Type B pancreatic cell (in vitro differentiated cells): ENCODE results near the gene ZBED4. TPM values are rescaled to one million over a fixed set of nuclear protein-coding genes. Genes with fewer than 3 reads are reported as not detected.

Source experiments
- DNase-seq: peaks from one replicate; pipeline ENCODE4 v3.0.0; 2021; ENCODE audit warnings: mixed read lengths; ENCODE audit not compliant: unreplicated experiment; ENCODE audit errors: extremely low spot score
- H3K27ac Mint-ChIP-seq: 2 replicates; pipeline ENCODE4 v1.8.0; 2021; ENCODE audit warnings: mild to moderate bottlenecking, mixed read lengths
- H3K27me3 Mint-ChIP-seq: 2 replicates; pipeline ENCODE4 v1.8.0; 2021; ENCODE audit warnings: mixed read lengths
- H3K36me3 Mint-ChIP-seq: 2 replicates; pipeline ENCODE4 v1.8.0; 2021; ENCODE audit warnings: mixed read lengths
- H3K4me1 Mint-ChIP-seq: one replicate; pipeline ENCODE4 v1.8.0; 2021; ENCODE audit warnings: mixed read lengths; ENCODE audit not compliant: unreplicated experiment
- H3K4me3 Mint-ChIP-seq: 2 replicates; pipeline ENCODE4 v1.8.0; 2021; ENCODE audit warnings: mild to moderate bottlenecking, mixed read lengths
- H3K9me3 Mint-ChIP-seq: 2 replicates; pipeline ENCODE4 v1.8.0; 2021; ENCODE audit warnings: mixed read lengths
- total RNA-seq: library from RNA; stranded (reverse); gene quantifications from 2 replicates; pipeline ENCODE4 v1.2.1, GENCODE V29; 2021; ENCODE audit warnings: low replicate concordance
- TF ChIP-seq, protein P1 (sequence below): fragments of 200-600 bp; sonication (generic); conservative IDR thresholded peaks from 2 replicates; pipeline ENCODE4 v1.5.0; 2021; ENCODE audit warnings: antibody characterized with exemption, mild to moderate bottlenecking

The ZBED4 gene
- total RNA-seq, 1 donor from 2014 or later, result 29.1 TPM

DNA sequence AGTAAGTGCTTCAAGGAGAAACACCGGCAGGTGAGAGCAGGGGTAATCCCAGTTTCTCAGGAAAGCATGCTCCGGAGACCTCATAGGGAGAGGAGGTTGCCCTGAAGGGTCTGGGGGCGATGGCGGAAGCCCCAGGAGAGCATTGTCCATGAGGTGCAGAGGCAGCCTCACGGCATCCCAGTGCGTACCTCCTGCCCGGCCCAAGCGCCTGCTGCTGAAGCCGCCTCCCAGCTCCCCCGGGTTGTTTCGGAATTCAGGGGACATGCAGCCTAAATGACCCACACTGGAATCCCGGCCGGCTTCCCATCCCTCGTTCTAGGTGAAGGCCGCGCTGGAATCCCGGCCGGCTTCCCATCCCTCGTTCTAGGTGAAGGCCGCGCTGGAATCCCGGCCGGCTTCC lies 2.7 kb downstream of the ZBED4 start:
- no peak for DNase-seq
- H3K36me3 Mint-ChIP-seq, result no peaks in the 10 kb centered on the region

DNA sequence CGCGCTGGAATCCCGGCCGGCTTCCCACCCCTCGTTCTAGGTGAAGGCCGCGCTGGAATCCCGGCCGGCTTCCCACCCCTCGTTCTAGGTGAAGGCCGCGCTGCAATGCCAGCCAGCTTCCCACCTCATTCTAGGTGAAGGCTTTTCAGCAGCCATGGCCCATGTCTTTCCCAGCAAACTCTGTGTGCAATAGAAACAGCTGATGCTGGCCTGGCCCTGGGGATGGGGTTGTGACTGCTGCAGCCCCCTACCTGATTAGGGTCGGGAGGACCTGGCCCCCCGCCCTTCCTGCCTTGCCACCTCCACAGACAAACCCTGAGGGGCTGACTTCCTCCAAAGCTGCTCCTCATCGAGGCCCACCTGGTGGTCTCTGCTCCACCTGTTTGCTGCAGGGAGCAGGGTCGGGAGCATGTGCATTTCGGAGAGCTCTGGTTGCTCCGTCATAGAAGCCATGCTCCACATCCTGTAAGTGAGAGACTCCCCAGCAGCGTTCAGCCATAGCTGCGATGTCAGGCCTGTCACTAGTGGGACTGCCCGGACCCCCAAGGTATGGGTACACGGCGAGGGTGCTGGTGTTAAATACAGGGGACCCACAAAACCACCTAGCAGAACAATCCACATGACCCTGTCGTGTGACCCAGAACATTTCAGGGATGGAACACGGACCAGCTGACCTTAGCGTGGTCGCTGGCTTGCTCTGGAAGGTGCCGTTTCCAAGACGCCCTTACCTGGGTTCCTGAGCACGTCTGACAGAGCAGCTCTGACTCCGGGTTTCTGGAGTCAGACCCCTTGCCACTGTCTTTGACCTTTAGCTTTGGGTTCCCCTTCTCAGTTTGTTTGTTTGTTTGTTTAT lies 3.3 kb downstream of the ZBED4 start:
- peaks cover 4% of the 10 kb centered on the region for H3K9me3 Mint-ChIP-seq
- H3K27me3 Mint-ChIP-seq, result peaks cover 5% of the 10 kb centered on the region
- H3K4me1 Mint-ChIP-seq, result peaks cover 29% of the 10 kb centered on the region
- H3K27ac Mint-ChIP-seq, result peak overlapping the region; percentile 59
- H3K4me3 Mint-ChIP-seq, result no peak overlapping the region
- DNase-seq, result no peak
- peaks cover 4% of the 10 kb centered on the region for H3K36me3 Mint-ChIP-seq
- TF ChIP-seq, protein P1, sequence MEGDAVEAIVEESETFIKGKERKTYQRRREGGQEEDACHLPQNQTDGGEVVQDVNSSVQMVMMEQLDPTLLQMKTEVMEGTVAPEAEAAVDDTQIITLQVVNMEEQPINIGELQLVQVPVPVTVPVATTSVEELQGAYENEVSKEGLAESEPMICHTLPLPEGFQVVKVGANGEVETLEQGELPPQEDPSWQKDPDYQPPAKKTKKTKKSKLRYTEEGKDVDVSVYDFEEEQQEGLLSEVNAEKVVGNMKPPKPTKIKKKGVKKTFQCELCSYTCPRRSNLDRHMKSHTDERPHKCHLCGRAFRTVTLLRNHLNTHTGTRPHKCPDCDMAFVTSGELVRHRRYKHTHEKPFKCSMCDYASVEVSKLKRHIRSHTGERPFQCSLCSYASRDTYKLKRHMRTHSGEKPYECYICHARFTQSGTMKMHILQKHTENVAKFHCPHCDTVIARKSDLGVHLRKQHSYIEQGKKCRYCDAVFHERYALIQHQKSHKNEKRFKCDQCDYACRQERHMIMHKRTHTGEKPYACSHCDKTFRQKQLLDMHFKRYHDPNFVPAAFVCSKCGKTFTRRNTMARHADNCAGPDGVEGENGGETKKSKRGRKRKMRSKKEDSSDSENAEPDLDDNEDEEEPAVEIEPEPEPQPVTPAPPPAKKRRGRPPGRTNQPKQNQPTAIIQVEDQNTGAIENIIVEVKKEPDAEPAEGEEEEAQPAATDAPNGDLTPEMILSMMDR, result no peak

More for the DNA sequence above, 2.7 kb downstream of the ZBED4 start:
- Mint-ChIP-seq H3K4me1 (peaks cover 28% of the 10 kb centered on the region), H3K9me3 (no peaks in the 10 kb centered on the region), H3K4me3 (peak overlapping the region; percentile 93), H3K27ac (peak overlapping the region; percentile 97), H3K27me3 (peaks cover 11% of the 10 kb centered on the region)
- TF ChIP-seq, protein P1, result no peak

DNA sequence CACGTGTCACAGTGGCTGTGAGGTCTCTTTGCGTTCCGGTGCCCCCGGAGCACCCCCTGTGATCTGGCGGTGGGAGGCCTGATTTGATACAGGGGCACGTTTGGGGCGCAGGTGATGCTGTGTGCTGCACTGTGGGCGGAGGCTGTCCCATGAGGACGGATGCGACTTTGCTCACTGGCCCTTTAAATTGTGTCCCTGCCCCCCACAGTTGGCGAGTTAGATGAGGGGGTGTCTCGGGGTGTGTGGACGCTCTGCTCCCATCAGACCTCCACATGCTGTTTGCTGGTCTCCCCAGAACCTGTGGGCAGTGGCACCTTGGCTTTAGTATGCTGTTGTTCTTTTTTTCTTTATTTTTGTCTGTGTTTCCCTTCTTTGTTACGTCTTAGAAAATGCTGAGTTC lies 5.2 kb downstream of the ZBED4 start:
- H3K27ac Mint-ChIP-seq, result no peak overlapping the region
- no peak for DNase-seq

DNA sequence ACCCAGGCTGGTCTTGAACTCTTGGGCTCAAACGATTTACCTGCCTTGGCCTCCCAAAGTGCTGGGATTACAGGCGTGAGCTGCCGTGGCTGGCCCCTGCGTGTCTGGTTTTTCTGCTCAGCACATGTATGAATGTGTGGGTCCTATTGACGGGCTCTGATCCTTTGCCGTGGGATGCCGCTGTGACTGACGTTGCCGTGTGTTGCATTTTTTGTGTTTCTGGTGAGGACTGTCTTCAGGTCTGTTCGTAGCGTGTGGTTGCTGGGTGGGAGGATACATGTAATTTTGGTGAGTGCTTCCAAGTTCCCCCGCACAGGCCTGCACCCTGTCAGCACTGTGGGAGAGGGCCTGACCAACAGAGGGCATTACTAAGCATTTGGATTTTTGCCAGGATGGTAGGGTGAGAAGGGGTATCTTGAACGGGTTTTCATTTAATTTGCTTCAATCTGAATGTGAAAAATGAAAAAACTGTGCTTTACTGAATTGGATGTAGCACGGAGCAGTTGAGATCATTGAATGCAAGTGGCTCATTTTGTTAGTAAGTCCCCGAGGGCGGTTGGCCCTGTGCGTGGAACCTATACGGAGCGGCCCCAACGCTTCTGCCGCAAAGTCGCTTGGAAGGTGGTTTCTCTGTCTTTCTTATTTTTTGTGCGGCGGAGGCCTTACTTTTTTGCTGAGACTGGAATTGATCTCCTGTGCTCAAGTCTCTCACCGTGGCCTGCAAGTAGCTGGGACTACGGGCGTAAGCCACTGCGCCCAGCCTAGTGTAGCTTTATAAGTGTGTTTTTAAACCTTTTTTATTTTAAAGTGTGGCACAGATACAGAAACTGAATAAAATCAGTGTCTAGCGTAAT lies 8.2 kb downstream of the ZBED4 start:
- Mint-ChIP-seq H3K4me1 (peaks cover 11% of the 10 kb centered on the region), H3K4me3 (no peak overlapping the region), H3K36me3 (peaks cover 15% of the 10 kb centered on the region), H3K27ac (peak overlapping the region; percentile 51), H3K9me3 (peaks cover 12% of the 10 kb centered on the region), H3K27me3 (no peaks in the 10 kb centered on the region)
- DNase-seq, result no peak
- TF ChIP-seq, protein P1, result no peak

More for the DNA sequence above, 5.2 kb downstream of the ZBED4 start:
- H3K27me3 Mint-ChIP-seq, result no peaks in the 10 kb centered on the region
- H3K4me3 Mint-ChIP-seq, result no peak overlapping the region
- TF ChIP-seq, protein P1, result no peak
- H3K36me3 Mint-ChIP-seq, result peaks cover 4% of the 10 kb centered on the region
- H3K9me3 Mint-ChIP-seq, result peaks cover 4% of the 10 kb centered on the region
- peaks cover 29% of the 10 kb centered on the region for H3K4me1 Mint-ChIP-seq

DNA sequence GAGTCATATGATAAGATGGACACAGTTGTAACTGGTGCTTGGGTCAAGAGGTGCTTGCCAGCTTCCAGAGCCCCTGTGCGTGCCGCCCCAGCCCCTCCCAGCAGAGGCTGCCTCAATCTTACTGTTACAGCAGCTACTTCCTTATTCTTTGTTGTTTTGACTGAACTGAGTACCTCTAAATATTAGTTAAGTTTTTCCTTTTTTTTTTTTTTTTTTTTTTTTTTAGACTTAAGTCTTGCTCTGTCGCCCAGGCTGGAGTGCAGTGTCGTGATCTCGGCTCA lies 8.8 kb downstream of the ZBED4 start:
- Mint-ChIP-seq H3K9me3 (peaks cover 18% of the 10 kb centered on the region), H3K4me3 (no peak overlapping the region), H3K36me3 (peaks cover 20% of the 10 kb centered on the region), H3K27ac (peak overlapping the region; percentile 51), H3K4me1 (peaks cover 11% of the 10 kb centered on the region), H3K27me3 (no peaks in the 10 kb centered on the region)
- TF ChIP-seq, protein P1, result no peak
- no peak for DNase-seq
